IMR-90 (cell line): Measurements from ENCODE around the gene PPT2. TPM values are rescaled to one million over a fixed set of nuclear protein-coding genes. Genes with fewer than 3 reads are reported as not detected.
A peak's percentile ranks its signal among the peaks of the same experiment; 100 is the strongest.

Experiments
- ATAC-seq: fragments of 200-7000 bp; cut with Tn5 transposase; 2 replicates; pipeline ENCODE4 v1.9.1; 2020; ENCODE audit warnings: low read depth, mild to moderate bottlenecking, moderate library complexity
- BruUV-seq: library from RNA; stranded (reverse); fragments of 400-500 nt; replicated peaks from 2 replicates; lab custom pipeline; 2021; lab: Mats Ljungman, UMichigan
- CTCF ChIA-PET: fragments of 300-600 bp; formaldehyde crosslinking; extraction: SDS; loops from one replicate; lab custom pipeline; 2021; ENCODE audit warnings: antibody characterized with exemption; lab: Yijun Ruan, JAX
- POLR2A ChIA-PET: fragments of 300-600 bp; sonication (Branson Sonifier 250); formaldehyde crosslinking; loops from one replicate; lab custom pipeline; 2022; ENCODE audit warnings: antibody characterized with exemption; ENCODE audit not compliant: unreplicated experiment; lab: Charles Lee
- DNase-seq: peaks from one replicate; pipeline ENCODE4 v3.0.0; 2013
- H2AFZ ChIP-seq: replicated peaks from 2 replicates; pipeline ENCODE3; 2013; ENCODE audit warnings: low read length, mild to moderate bottlenecking; ENCODE audit not compliant: poor library complexity
- H2AK5ac ChIP-seq: 2 replicates; pipeline ENCODE4 v1.6.1; 2013; ENCODE audit warnings: low read depth, low read length, inconsistent platforms
- H2AK9ac ChIP-seq: replicated peaks from 2 replicates; pipeline ENCODE3; 2013; ENCODE audit warnings: mild to moderate bottlenecking, low read depth, low read length, moderate library complexity; ENCODE audit not compliant: poor library complexity
- H2BK120ac ChIP-seq: 2 replicates; pipeline ENCODE4 v1.6.1; 2013; ENCODE audit warnings: low read depth, low read length, inconsistent platforms
- H2BK15ac ChIP-seq: 3 replicates; pipeline ENCODE4 v1.6.1; 2013; ENCODE audit warnings: low read depth, low read length, inconsistent platforms
- H2BK20ac ChIP-seq: 2 replicates; pipeline ENCODE4 v1.6.1; 2013; ENCODE audit warnings: low read depth, mild to moderate bottlenecking, inconsistent platforms, low read length, moderate library complexity
- H2BK5ac ChIP-seq: 2 replicates; pipeline ENCODE4 v1.6.1; 2013; ENCODE audit warnings: mild to moderate bottlenecking, low read depth, low read length, inconsistent platforms; ENCODE audit not compliant: poor library complexity, severe bottlenecking
- H3K14ac ChIP-seq: replicated peaks from 2 replicates; pipeline ENCODE4 v1.6.1; 2013; ENCODE audit warnings: low read depth, low read length, inconsistent platforms
- H3K18ac ChIP-seq: 2 replicates; pipeline ENCODE4 v1.6.1; 2013; ENCODE audit warnings: low read depth, low read length, control low read depth
- H3K23ac ChIP-seq: 2 replicates; pipeline ENCODE4 v1.6.1; 2013; ENCODE audit warnings: low read depth, low read length, inconsistent platforms
- H3K27ac ChIP-seq: 2 replicates; pipeline ENCODE4 v1.5.1; 2013; ENCODE audit warnings: mild to moderate bottlenecking, control low read depth, low read length; ENCODE audit not compliant: insufficient read depth
- H3K27me3 ChIP-seq: 2 replicates; pipeline ENCODE4 v1.6.1; 2013; ENCODE audit warnings: low read length; ENCODE audit not compliant: control insufficient read depth, insufficient read depth
- H3K36me3 ChIP-seq: 2 replicates; pipeline ENCODE4 v1.6.1; 2013; ENCODE audit warnings: low read length, mixed read lengths; ENCODE audit not compliant: control insufficient read depth, insufficient read depth
- H3K4ac ChIP-seq: 2 replicates; pipeline ENCODE4 v1.6.1; 2013; ENCODE audit warnings: low read depth, low read length, inconsistent platforms
- H3K4me1 ChIP-seq: 2 replicates; pipeline ENCODE4 v1.6.1; 2013; ENCODE audit warnings: low read length, mixed read lengths; ENCODE audit not compliant: control insufficient read depth, insufficient read depth
- H3K4me2 ChIP-seq: 2 replicates; pipeline ENCODE4 v1.6.1; 2013; ENCODE audit warnings: low read depth, mild to moderate bottlenecking, control low read depth, low read length, moderate library complexity
- H3K4me3 ChIP-seq: 2 replicates; pipeline ENCODE4 v1.5.1; 2013; ENCODE audit warnings: low read depth, mild to moderate bottlenecking, control low read depth, low read length, moderate library complexity; ENCODE audit not compliant: insufficient read depth
- H3K56ac ChIP-seq: 2 replicates; pipeline ENCODE4 v1.6.1; 2013; ENCODE audit warnings: low read length, inconsistent platforms; ENCODE audit not compliant: insufficient read depth; ENCODE audit errors: extremely low read depth
- H3K79me1 ChIP-seq, 2 experiments: 2 replicates each; pipeline ENCODE4 v1.6.1; 2013; ENCODE audit warnings: low read length in 2 of 2, inconsistent platforms in 1 of 2, low read depth in 1 of 2
- H3K9ac ChIP-seq: 2 replicates; pipeline ENCODE4 v1.6.1; 2013; ENCODE audit warnings: low read depth, low read length, control low read depth
- H3K9me1 ChIP-seq: 2 replicates; pipeline ENCODE4 v1.6.1; 2013; ENCODE audit warnings: low read length, inconsistent platforms; ENCODE audit not compliant: insufficient read depth
- H3K9me3 ChIP-seq: 2 replicates; pipeline ENCODE4 v1.6.1; 2013; ENCODE audit warnings: low read length; ENCODE audit not compliant: control insufficient read depth, insufficient read depth
- H4K20me1 ChIP-seq: 2 replicates; pipeline ENCODE4 v1.6.1; 2013; ENCODE audit warnings: low read length, inconsistent platforms; ENCODE audit not compliant: insufficient read depth
- H4K5ac ChIP-seq: 2 replicates; pipeline ENCODE4 v1.6.1; 2013; ENCODE audit warnings: mild to moderate bottlenecking, low read depth, low read length, control low read depth
- H4K8ac ChIP-seq, 2 experiments: 2 replicates each; pipeline ENCODE4 v1.6.1; 2013; ENCODE audit warnings: low read depth in 2 of 2, low read length in 2 of 2, control low read depth in 1 of 2, inconsistent platforms in 1 of 2
- H4K91ac ChIP-seq: 2 replicates; pipeline ENCODE4 v1.6.1; 2013; ENCODE audit warnings: low read depth, low read length, inconsistent platforms; ENCODE audit not compliant: insufficient read depth
- FOS ChIP-seq: fragments of 150-350 bp; IDR thresholded peaks from 2 replicates; pipeline ENCODE4 v1.6.1; 2016; ENCODE audit warnings: low read depth, low read length
- MAFK ChIP-seq: IDR thresholded peaks from 2 replicates; pipeline ENCODE4 v1.6.1; 2012; ENCODE audit warnings: low read depth, low read length, improper control_type of control experiment
- NFE2L2 ChIP-seq: fragments of 150-350 bp; IDR thresholded peaks from 2 replicates; pipeline ENCODE4 v1.6.1; 2016; ENCODE audit warnings: low read depth, mild to moderate bottlenecking, low read length
- WGBS, 2 experiments: methylation state at CpG; one replicate each; pipeline versions ENCODE4 v1.1.5 to v1.1.7; 2013; ENCODE audit warnings: missing lambda C conversion rate in 2 of 2; ENCODE audit not compliant: insufficient read length in 1 of 2; ENCODE audit errors: extremely low coverage in 2 of 2; 5-methylcytosine and 5-hydroxymethylcytosine counted together
- dilution Hi-C: fragments of 300-500 bp; cut with HindIII; formaldehyde crosslinking; loops from one replicate; pipeline ENCODE4 v1.14.3; 2018; ENCODE audit warnings: low sequenced_read_pairs; ENCODE audit not compliant: unreplicated experiment
- in situ Hi-C: fragments of 300-500 bp; cut with MboI; formaldehyde crosslinking; loops from 3 replicates; pipeline ENCODE4 v1.14.3; 2019; ENCODE audit warnings: low sequenced_read_pairs, inconsistent platforms, mixed read lengths
- intact Hi-C: fragments of 100-400 bp; cut with micrococcal nuclease; formaldehyde crosslinking; loops from 2 replicates; pipeline ENCODE4 v1.10.0; 2022
- polyA plus RNA-seq, 3 experiments: library from polyadenylated mRNA; depleted of rRNA; stranded (reverse); fragments of >200 nt; gene quantifications; 2 replicates each; pipeline ENCODE4 v1.2.3, GENCODE V29; 2012; ENCODE audit warnings: low replicate concordance in 1 of 3
- total RNA-seq: library from RNA; depleted of rRNA; stranded (reverse); fragments of >200 nt; gene quantifications from 2 replicates; pipeline ENCODE4 v1.2.3, GENCODE V29; 2012
- TF ChIP-seq, protein P1 (sequence below): fragments of 150-350 bp; IDR thresholded peaks from 2 replicates; pipeline ENCODE4 v1.6.1; 2017; ENCODE audit warnings: mild to moderate bottlenecking, antibody characterized with exemption, low read length, low read depth
- TF ChIP-seq, protein P2 (sequence below): fragments of 150-350 bp; IDR thresholded peaks from 2 replicates; pipeline ENCODE4 v1.6.1; 2016; ENCODE audit warnings: low read depth, mild to moderate bottlenecking, low read length, moderate library complexity, borderline replicate concordance

Gene PPT2
- total and polyA plus RNA-seq, 2 of the 4 experiments (the other 2 are of a cell fraction), result 3.2 to 16.2 TPM

GRCh38 chr6:32204268-32204715, 50.4 kb downstream of the PPT2 start:
- intact Hi-C loops (no loop called here), in situ Hi-C loops (no loop called here), dilution Hi-C loops (no loop called here)
- no peak overlapping the region for H3K18ac ChIP-seq
- H3K4me3 ChIP-seq, result no peak overlapping the region
- H3K9me3 ChIP-seq, result no peaks in the 10 kb centered on the region
- ChIA-PET CTCF (no interaction called here), POLR2A (no interaction called here)
- no peak overlapping the region for H2BK15ac ChIP-seq
- H2BK20ac ChIP-seq, result no peak overlapping the region
- H3K27ac ChIP-seq, result no peak overlapping the region
- no peaks in the 10 kb centered on the region for H3K79me1 ChIP-seq
- no peak overlapping the region for H4K5ac ChIP-seq
- no peak overlapping the region for H2AK5ac ChIP-seq
- TF ChIP-seq, protein P1, sequence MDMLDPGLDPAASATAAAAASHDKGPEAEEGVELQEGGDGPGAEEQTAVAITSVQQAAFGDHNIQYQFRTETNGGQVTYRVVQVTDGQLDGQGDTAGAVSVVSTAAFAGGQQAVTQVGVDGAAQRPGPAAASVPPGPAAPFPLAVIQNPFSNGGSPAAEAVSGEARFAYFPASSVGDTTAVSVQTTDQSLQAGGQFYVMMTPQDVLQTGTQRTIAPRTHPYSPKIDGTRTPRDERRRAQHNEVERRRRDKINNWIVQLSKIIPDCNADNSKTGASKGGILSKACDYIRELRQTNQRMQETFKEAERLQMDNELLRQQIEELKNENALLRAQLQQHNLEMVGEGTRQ, result no peak
- TF ChIP-seq, protein P2, sequence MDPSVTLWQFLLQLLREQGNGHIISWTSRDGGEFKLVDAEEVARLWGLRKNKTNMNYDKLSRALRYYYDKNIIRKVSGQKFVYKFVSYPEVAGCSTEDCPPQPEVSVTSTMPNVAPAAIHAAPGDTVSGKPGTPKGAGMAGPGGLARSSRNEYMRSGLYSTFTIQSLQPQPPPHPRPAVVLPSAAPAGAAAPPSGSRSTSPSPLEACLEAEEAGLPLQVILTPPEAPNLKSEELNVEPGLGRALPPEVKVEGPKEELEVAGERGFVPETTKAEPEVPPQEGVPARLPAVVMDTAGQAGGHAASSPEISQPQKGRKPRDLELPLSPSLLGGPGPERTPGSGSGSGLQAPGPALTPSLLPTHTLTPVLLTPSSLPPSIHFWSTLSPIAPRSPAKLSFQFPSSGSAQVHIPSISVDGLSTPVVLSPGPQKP, result no peak
- TF ChIP-seq NFE2L2 (no peak), FOS (no peak), MAFK (no peak)
- no peak overlapping the region for H3K56ac ChIP-seq
- no peak overlapping the region for H3K14ac ChIP-seq
- no peak for DNase-seq
- 100% methylated on average over 1 of the region's 3 CpGs; no CpG with 5 or more reads in 1 of the 2 experiments for WGBS, 2 experiments
- no peak overlapping the region for H3K23ac ChIP-seq
- no peak overlapping the region for H4K91ac ChIP-seq
- no peak overlapping the region for H3K9ac ChIP-seq
- H4K20me1 ChIP-seq, result no peaks in the 10 kb centered on the region
- peak overlapping the region; percentile 58 for H2AK9ac ChIP-seq
- no peaks in the 10 kb centered on the region for H3K4me1 ChIP-seq
- no peak overlapping the region for H2BK5ac ChIP-seq
- H2AFZ ChIP-seq, result no peak overlapping the region
- no peak overlapping the region for H3K4ac ChIP-seq
- BruUV-seq, result no TSS peak
- no peak for ATAC-seq
- no peaks in the 10 kb centered on the region for H3K36me3 ChIP-seq
- H3K9me1 ChIP-seq, result no peaks in the 10 kb centered on the region
- no peak overlapping the region for H3K4me2 ChIP-seq
- no peak overlapping the region for H4K8ac ChIP-seq
- H2BK120ac ChIP-seq, result no peak overlapping the region
- H3K27me3 ChIP-seq, result peaks cover 10% of the 10 kb centered on the region; the same call in 1 of the 2 replicates
